Left lung (tissue), 10 donors: ENCODE data around the gene WDR7. TPM values are rescaled to one million over a fixed set of nuclear protein-coding genes. Genes with fewer than 3 reads are reported as not detected.

Experiments
- ATAC-seq: fragments of 200-7000 bp; cut with Tn5 transposase; one replicate; pipeline ENCODE4 v1.9.1; 2020; ENCODE audit warnings: moderate library complexity
- DNase-seq, 4 donors: peaks; one replicate each; pipeline ENCODE4 v3.0.0-alpha.2; 2013 to 2020
- H3K27ac ChIP-seq, 2 donors: fragments of 200-600 bp; sonication (generic) in 1 of 2; one replicate each; pipeline versions ENCODE4 v1.5.0 to v1.8.0; 2020 to 2021
- H3K27me3 ChIP-seq, 2 donors: fragments of 200-600 bp; sonication (generic) in 1 of 2; one replicate each; pipeline versions ENCODE4 v1.5.0 to v1.8.0; 2020 to 2021
- H3K36me3 ChIP-seq, 2 donors: fragments of 200-600 bp; sonication (generic) in 1 of 2; one replicate each; pipeline versions ENCODE4 v1.5.0 to v1.8.0; 2020 to 2021
- H3K4me1 ChIP-seq, 2 donors: fragments of 200-600 bp; one replicate each; pipeline ENCODE4 v1.8.0; 2021
- H3K4me3 ChIP-seq, 2 donors: fragments of 200-600 bp; sonication (generic) in 1 of 2; one replicate each; pipeline versions ENCODE4 v1.5.0 to v1.8.0; 2020 to 2021; ENCODE audit warnings: mild to moderate bottlenecking in 1 of 2
- H3K9me3 ChIP-seq, 2 donors: fragments of 200-600 bp; sonication (generic) in 1 of 2; one replicate each; pipeline versions ENCODE4 v1.5.0 to v1.8.0; 2020 to 2021
- CTCF ChIP-seq, 2 donors: fragments of 200-600 bp; sonication (generic) in 1 of 2; IDR thresholded peaks; one replicate each; pipeline versions ENCODE4 v1.5.0 to v1.8.0; 2021; ENCODE audit warnings: antibody characterized with exemption in 2 of 2
- intact Hi-C, 2 donors: fragments of 100-400 bp; cut with DNase I; formaldehyde crosslinking; loops; one replicate each; pipeline versions ENCODE4 v1.11.2 to v1.14.2; 2022
- polyA plus RNA-seq, 6 donors: library from polyadenylated mRNA; unstranded; fragments of 120-200 nt; gene quantifications; one replicate each; pipeline ENCODE4 v1.2.1, GENCODE V29; 2013; ENCODE audit not compliant: insufficient read length in 6 of 6
- total RNA-seq, 2 donors: library from RNA; stranded (reverse); fragmentation: NEBNext Ultra II Directional; extraction: Animal tissue kit (Norgen Biotek cat#: 25700); gene quantifications; one replicate each; pipeline ENCODE4 v1.2.1, GENCODE V29; 2021
- donor health status: DM: no; HTN: yes; CAD: no.
- donor health status: DM: no; HTN: no; CAD: no.

The WDR7 gene
- total and polyA plus RNA-seq, 8 donors: 10.9 to 37.7 (median 12.8) TPM

GRCh38 chr18:57048351-57048750 lies 397.2 kb downstream of the WDR7 start:
- Histone ChIP-seq H3K9me3 (peaks cover 0 to 2% of the 10 kb centered on the region in 2 donors), H3K4me1 (no peaks in the 10 kb centered on the region), H3K36me3 (no peaks in the 10 kb centered on the region), H3K27ac (no peak overlapping the region), H3K4me3 (no peak overlapping the region), H3K27me3 (no peaks in the 10 kb centered on the region)
- ATAC-seq (no peak), DNase-seq (no peak)
- no peak for TF ChIP-seq CTCF (IDR thresholded peaks at IDR 0.05)
- intact Hi-C loops: no loop called here

- Histone ChIP-seq H3K36me3 (no peaks in the 10 kb centered on the region), H3K27me3 (no peaks in the 10 kb centered on the region), H3K4me1 (no peaks in the 10 kb centered on the region), H3K4me3 (no peak overlapping the region), H3K9me3 (peaks cover 0 to 2% of the 10 kb centered on the region in 2 donors), H3K27ac (no peak overlapping the region)
- no peak for TF ChIP-seq CTCF (IDR thresholded peaks at IDR 0.05)
- ATAC-seq (no peak), DNase-seq (no peak)
- intact Hi-C loops: no loop called here
Measured at GRCh38 chr18:57048859-57049258, 397.7 kb downstream of the WDR7 start.

- no peak overlapping the region for H3K27ac ChIP-seq
- ATAC-seq: no peak
- intact Hi-C loops: no loop called here
Measured at GRCh38 chr18:57050310-57050949, 399.3 kb downstream of the WDR7 start.

GRCh38 chr18:57051021-57051656 lies 400.0 kb downstream of the WDR7 start:
- intact Hi-C loops: no loop called here
- no peak overlapping the region for H3K27ac ChIP-seq
- H3K4me3 ChIP-seq: no peak overlapping the region
- no peaks in the 10 kb centered on the region for H3K27me3 ChIP-seq
- TF ChIP-seq CTCF (IDR thresholded peaks at IDR 0.05): no peak
- H3K36me3 ChIP-seq: no peaks in the 10 kb centered on the region
- no peak for ATAC-seq
- H3K9me3 ChIP-seq: peaks cover 0 to 2% of the 10 kb centered on the region in 2 donors
- no peak for DNase-seq
- H3K4me1 ChIP-seq: no peaks in the 10 kb centered on the region

More at GRCh38 chr18:57050310-57050949, 399.3 kb downstream of the WDR7 start:
- Histone ChIP-seq H3K4me3 (no peak overlapping the region), H3K4me1 (no peaks in the 10 kb centered on the region), H3K36me3 (no peaks in the 10 kb centered on the region), H3K27me3 (no peaks in the 10 kb centered on the region), H3K9me3 (peaks cover 0 to 2% of the 10 kb centered on the region in 2 donors)
- TF ChIP-seq CTCF (IDR thresholded peaks at IDR 0.05): no peak
- no peak for DNase-seq

- H3K4me1 ChIP-seq: no peaks in the 10 kb centered on the region
- no peaks in the 10 kb centered on the region for H3K36me3 ChIP-seq
- H3K9me3 ChIP-seq: no peaks in the 10 kb centered on the region
- no peak for TF ChIP-seq CTCF (IDR thresholded peaks at IDR 0.05)
- DNase-seq (no peak), ATAC-seq (no peak)
- intact Hi-C loops: no loop called here
- no peaks in the 10 kb centered on the region for H3K27me3 ChIP-seq
- H3K27ac ChIP-seq: no peak overlapping the region
- H3K4me3 ChIP-seq: no peak overlapping the region
Measured at GRCh38 chr18:57051657-57052044, 400.5 kb downstream of the WDR7 start.
